A549 (cell line): ENCODE measurements around the gene MACROH2A2.

Experiments
- BCL3 ChIP-seq: fragments of >200 bp; sonication (Bioruptor Twin); formaldehyde crosslinking; IDR thresholded peaks from 3 replicates; pipeline ENCODE4 v1.6.1; 2016
- CHD2 ChIP-seq: fragments of 150-350 bp; IDR thresholded peaks from 2 replicates; pipeline ENCODE4 v1.6.1; 2014; ENCODE audit warnings: low read length; ENCODE audit not compliant: partially characterized antibody
- CTCF ChIP-seq: fragments of >200 bp; sonication (Bioruptor Twin); formaldehyde crosslinking; IDR thresholded peaks from 3 replicates; pipeline ENCODE4 v1.5.1; 2016
- HMGXB4 ChIP-seq: fragments of 250-450 bp; sonication (Bioruptor Pico); IDR thresholded peaks from 2 replicates; pipeline ENCODE4 v1.5.0; 2021; ENCODE audit warnings: mild to moderate bottlenecking, moderate library complexity, borderline replicate concordance
- RCOR1 ChIP-seq: fragments of 150-350 bp; IDR thresholded peaks from 2 replicates; pipeline ENCODE4 v1.6.1; 2014; ENCODE audit warnings: antibody characterized with exemption, low read length, low read depth
- USF2 ChIP-seq: fragments of 450-650 bp; IDR thresholded peaks from 2 replicates; pipeline ENCODE4 v1.6.1; 2014; ENCODE audit warnings: antibody characterized with exemption

GRCh38 chr10:70055550-70055949 is 2.9 kb downstream of the MACROH2A2 start:
- TF ChIP-seq CHD2 = no peak
- no peak for TF ChIP-seq CTCF
- TF ChIP-seq HMGXB4 (CRISPR knock-in tag) = no peak
- no peak for TF ChIP-seq RCOR1
- no peak for TF ChIP-seq USF2
- no peak for TF ChIP-seq BCL3
